Mesenchymal stem cell (in vitro differentiated cells and primary cell): Measurements from ENCODE around the gene ZFHX3.
A peak's percentile ranks its signal among the peaks of the same experiment; 100 is the strongest.

Experiments used
- DNase-seq: peaks from one replicate; pipeline ENCODE4 v3.0.0-alpha.2; 2013
- H2AFZ ChIP-seq: one replicate; pipeline ENCODE4 v1.6.1; 2013; ENCODE audit warnings: low read depth, mild to moderate bottlenecking, control low read depth, inconsistent platforms, low read length, moderate library complexity
- H2AK5ac ChIP-seq: 2 replicates; pipeline ENCODE4 v1.6.1; 2013; ENCODE audit warnings: low read length, moderate library complexity, mild to moderate bottlenecking, inconsistent platforms; ENCODE audit not compliant: severe bottlenecking
- H2BK120ac ChIP-seq: one replicate; pipeline ENCODE4 v1.6.1; 2013; ENCODE audit warnings: low read depth, mild to moderate bottlenecking, inconsistent platforms, low read length, moderate library complexity
- H2BK12ac ChIP-seq, 2 experiments: one replicate each; pipeline ENCODE4 v1.6.1; 2013; ENCODE audit warnings: inconsistent platforms in 2 of 2, low read length in 2 of 2, mild to moderate bottlenecking in 2 of 2, moderate library complexity in 2 of 2, control low read depth in 1 of 2
- H2BK15ac ChIP-seq: one replicate; pipeline ENCODE4 v1.6.1; 2013; ENCODE audit warnings: mild to moderate bottlenecking, low read depth, inconsistent platforms; ENCODE audit not compliant: poor library complexity, severe bottlenecking
- H2BK5ac ChIP-seq: 2 replicates; pipeline ENCODE4 v1.6.1; 2013; ENCODE audit warnings: low read depth, mild to moderate bottlenecking, low read length, control low read depth, inconsistent platforms; ENCODE audit not compliant: poor library complexity, severe bottlenecking
- H3K14ac ChIP-seq, 2 experiments: one replicate each; pipeline ENCODE4 v1.6.1; 2013; ENCODE audit warnings: inconsistent platforms in 2 of 2, low read length in 2 of 2, control low read depth in 1 of 2, mild to moderate bottlenecking in 1 of 2, moderate library complexity in 1 of 2
- H3K18ac ChIP-seq, 2 experiments: one replicate each; pipeline ENCODE4 v1.6.1; 2013; ENCODE audit warnings: inconsistent platforms in 2 of 2, low read length in 2 of 2, control low read depth in 1 of 2, low read depth in 1 of 2, mild to moderate bottlenecking in 1 of 2
- H3K23ac ChIP-seq, 2 experiments: one replicate each; pipeline ENCODE4 v1.6.1; 2013; ENCODE audit warnings: inconsistent platforms in 2 of 2, low read length in 2 of 2, mild to moderate bottlenecking in 2 of 2, moderate library complexity in 2 of 2, control low read depth in 1 of 2
- H3K27ac ChIP-seq: 2 replicates; pipeline ENCODE4 v1.5.1; 2013; ENCODE audit warnings: mild to moderate bottlenecking, moderate library complexity, low read length, control low read depth, inconsistent platforms; ENCODE audit not compliant: poor library complexity, severe bottlenecking
- H3K27me3 ChIP-seq, 2 experiments: 2 replicates each; pipeline versions ENCODE4 v1.6.1 to v1.7.0; 2013; ENCODE audit warnings: low read length in 2 of 2, mild to moderate bottlenecking in 2 of 2, moderate library complexity in 2 of 2, control low read depth in 1 of 2, inconsistent platforms in 1 of 2; ENCODE audit not compliant: control insufficient read depth in 1 of 2, insufficient read depth in 1 of 2
- H3K36me3 ChIP-seq, 2 experiments: 2 replicates each; pipeline versions ENCODE4 v1.6.1 to v1.7.0; 2013; ENCODE audit warnings: low read length in 2 of 2, control low read depth in 1 of 2, inconsistent platforms in 1 of 2, low read depth in 1 of 2, mild to moderate bottlenecking in 1 of 2; ENCODE audit not compliant: insufficient read depth in 2 of 2, control insufficient read depth in 1 of 2
- H3K4ac ChIP-seq, 2 experiments: one replicate each; pipeline ENCODE4 v1.6.1; 2013; ENCODE audit warnings: inconsistent platforms in 2 of 2, low read length in 2 of 2, mild to moderate bottlenecking in 2 of 2, moderate library complexity in 2 of 2, control low read depth in 1 of 2, low read depth in 1 of 2
- H3K4me1 ChIP-seq: 2 replicates; pipeline ENCODE4 v1.6.1; 2013; ENCODE audit warnings: low read depth, low read length, control low read depth; ENCODE audit not compliant: control insufficient read depth, insufficient read depth
- H3K4me2 ChIP-seq: 2 replicates; pipeline ENCODE4 v1.6.1; 2013; ENCODE audit warnings: low read length, mild to moderate bottlenecking, inconsistent platforms; ENCODE audit not compliant: poor library complexity, severe bottlenecking
- H3K4me3 ChIP-seq, 2 experiments: 2 replicates each; pipeline versions ENCODE4 v1.5.1 to v1.7.0; 2013; ENCODE audit warnings: low read length in 2 of 2, mild to moderate bottlenecking in 2 of 2, control low read depth in 1 of 2, low read depth in 1 of 2; ENCODE audit not compliant: insufficient read depth in 1 of 2
- H3K79me1 ChIP-seq: replicated peaks from 2 replicates; pipeline ENCODE4 v1.6.1; 2013; ENCODE audit warnings: mild to moderate bottlenecking, control low read depth, low read length, inconsistent platforms; ENCODE audit not compliant: poor library complexity, severe bottlenecking
- H3K9ac ChIP-seq: 2 replicates; pipeline ENCODE4 v1.7.0; 2013; ENCODE audit warnings: mild to moderate bottlenecking, low read length, moderate library complexity
- H3K9me3 ChIP-seq: 2 replicates; pipeline ENCODE4 v1.7.0; 2013; ENCODE audit warnings: mild to moderate bottlenecking, low read length; ENCODE audit not compliant: control insufficient read depth
- H4K8ac ChIP-seq: one replicate; pipeline ENCODE4 v1.6.1; 2013; ENCODE audit warnings: inconsistent platforms, mild to moderate bottlenecking, low read length, moderate library complexity
- H4K91ac ChIP-seq: one replicate; pipeline ENCODE4 v1.6.1; 2013; ENCODE audit warnings: mild to moderate bottlenecking, low read length, inconsistent platforms
- WGBS: methylation state at CpG from one replicate; pipeline ENCODE4 v1.1.7; 2013; ENCODE audit warnings: mixed read lengths; 5-methylcytosine and 5-hydroxymethylcytosine counted together

Gene ZFHX3

GRCh38 chr16:72956124-72957064 lies 91.5 kb downstream of the ZFHX3 start:
- no peaks in the 10 kb centered on the region for H3K27me3 ChIP-seq
- H3K36me3 ChIP-seq: peaks cover 26 to 33% of the 10 kb centered on the region in 2 experiments
- no peak overlapping the region for H3K4me3 ChIP-seq
- H3K27ac ChIP-seq: no peak overlapping the region
- no peak overlapping the region for H3K4me2 ChIP-seq
- no peak overlapping the region for H3K4ac ChIP-seq
- H3K79me1 ChIP-seq: peaks cover 8% of the 10 kb centered on the region
- no peak overlapping the region for H3K14ac ChIP-seq
- H3K4me1 ChIP-seq: peaks cover 15% of the 10 kb centered on the region
- WGBS: 97% methylated on average over 14 of the region's 14 CpGs
- H2BK120ac ChIP-seq: no peak overlapping the region
- no peak overlapping the region for H3K23ac ChIP-seq
- no peak overlapping the region for H4K8ac ChIP-seq
- H2BK15ac ChIP-seq: no peak overlapping the region
- H2AK5ac ChIP-seq: no peak overlapping the region
- no peak overlapping the region for H3K9ac ChIP-seq
- no peak for DNase-seq
- no peak overlapping the region for H2AFZ ChIP-seq
- H2BK12ac ChIP-seq: no peak overlapping the region
- H3K9me3 ChIP-seq: no peaks in the 10 kb centered on the region
- H3K18ac ChIP-seq: no peak overlapping the region
- H2BK5ac ChIP-seq: no peak overlapping the region
- H4K91ac ChIP-seq: no peak overlapping the region

- H4K8ac ChIP-seq: no peak overlapping the region
- H3K14ac ChIP-seq: no peak overlapping the region
- H3K4ac ChIP-seq: no peak overlapping the region
- no peak overlapping the region for H3K18ac ChIP-seq
- H3K27me3 ChIP-seq: no peaks in the 10 kb centered on the region
- no peak overlapping the region for H4K91ac ChIP-seq
- H2BK120ac ChIP-seq: no peak overlapping the region
- H2AFZ ChIP-seq: no peak overlapping the region
- H3K79me1 ChIP-seq: peaks cover 12% of the 10 kb centered on the region
- no peaks in the 10 kb centered on the region for H3K9me3 ChIP-seq
- H3K27ac ChIP-seq: peak overlapping the region; percentile 18
- no peak overlapping the region for H2AK5ac ChIP-seq
- peaks cover 23 to 44% of the 10 kb centered on the region in 2 experiments for H3K36me3 ChIP-seq
- H2BK12ac ChIP-seq: no peak overlapping the region
- H3K23ac ChIP-seq: no peak overlapping the region
- no peak overlapping the region for H2BK15ac ChIP-seq
- H3K4me2 ChIP-seq: peak overlapping the region; percentile 3
- peak; percentile 64 for DNase-seq
- peaks cover 13% of the 10 kb centered on the region for H3K4me1 ChIP-seq
- no peak overlapping the region for H3K4me3 ChIP-seq
- no peak overlapping the region for H2BK5ac ChIP-seq
- H3K9ac ChIP-seq: peak overlapping the region; percentile 9
- 59% methylated on average over 7 of the region's 9 CpGs for WGBS
These were observed 95.1 kb downstream of the ZFHX3 start for GRCh38 chr16:72952811-72953271.

- DNase-seq: no peak
- Histone ChIP-seq H4K8ac (no peak overlapping the region), H2AK5ac (peak overlapping the region; percentile 24), H3K4me2 (peak overlapping the region; percentile 3), H3K18ac (no peak overlapping the region), H3K27me3 (no peaks in the 10 kb centered on the region), H2BK120ac (no peak overlapping the region), H3K9ac (peak overlapping the region; percentile 9), H3K4me3 (no peak overlapping the region), H3K27ac (peak overlapping the region; percentile 18), H2AFZ (no peak overlapping the region), H2BK12ac (peak overlapping the region in 1 of 2 experiments; percentile 17), H3K14ac (peak overlapping the region in 1 of 2 experiments; percentile 44), H3K4ac (no peak overlapping the region), H2BK5ac (peak overlapping the region; percentile 25), H3K36me3 (peaks cover 19 to 43% of the 10 kb centered on the region in 2 experiments), H3K9me3 (no peaks in the 10 kb centered on the region), H4K91ac (no peak overlapping the region), H3K23ac (no peak overlapping the region), H3K4me1 (peaks cover 16% of the 10 kb centered on the region), H3K79me1 (peaks cover 15% of the 10 kb centered on the region), H2BK15ac (no peak overlapping the region)
- 93% methylated on average over 9 of the region's 10 CpGs for WGBS
These were observed 95.5 kb downstream of the ZFHX3 start for GRCh38 chr16:72952404-72952803.

- Histone ChIP-seq H3K4me1 (peaks cover 18% of the 10 kb centered on the region), H2AK5ac (peak overlapping the region; percentile 24), H3K27ac (no peak overlapping the region), H3K9me3 (no peaks in the 10 kb centered on the region), H3K18ac (no peak overlapping the region), H2BK5ac (no peak overlapping the region), H2AFZ (no peak overlapping the region), H3K36me3 (peaks cover 16 to 38% of the 10 kb centered on the region in 2 experiments), H3K23ac (no peak overlapping the region), H3K14ac (no peak overlapping the region), H3K9ac (no peak overlapping the region), H3K4me3 (no peak overlapping the region), H3K4me2 (no peak overlapping the region), H3K79me1 (peaks cover 17% of the 10 kb centered on the region), H4K91ac (no peak overlapping the region), H2BK15ac (no peak overlapping the region), H2BK12ac (no peak overlapping the region), H3K27me3 (no peaks in the 10 kb centered on the region), H2BK120ac (no peak overlapping the region), H3K4ac (no peak overlapping the region), H4K8ac (no peak overlapping the region)
- no peak for DNase-seq
- 87% methylated on average over 3 of the region's 3 CpGs for whole genome bisulfite sequencing
These were observed 96.0 kb downstream of the ZFHX3 start for GRCh38 chr16:72951916-72952315.
